HG02852 (cell line): Measurements from ENCODE around the gene CCM2L.

Experiments
- ATAC-seq: cut with Tn5 transposase; IDR thresholded peaks from one replicate; pipeline ENCODE4 v1.9.1; 2021; ENCODE audit warnings: mild to moderate bottlenecking, moderate library complexity; ENCODE audit not compliant: unreplicated experiment

Gene CCM2L

DNA sequence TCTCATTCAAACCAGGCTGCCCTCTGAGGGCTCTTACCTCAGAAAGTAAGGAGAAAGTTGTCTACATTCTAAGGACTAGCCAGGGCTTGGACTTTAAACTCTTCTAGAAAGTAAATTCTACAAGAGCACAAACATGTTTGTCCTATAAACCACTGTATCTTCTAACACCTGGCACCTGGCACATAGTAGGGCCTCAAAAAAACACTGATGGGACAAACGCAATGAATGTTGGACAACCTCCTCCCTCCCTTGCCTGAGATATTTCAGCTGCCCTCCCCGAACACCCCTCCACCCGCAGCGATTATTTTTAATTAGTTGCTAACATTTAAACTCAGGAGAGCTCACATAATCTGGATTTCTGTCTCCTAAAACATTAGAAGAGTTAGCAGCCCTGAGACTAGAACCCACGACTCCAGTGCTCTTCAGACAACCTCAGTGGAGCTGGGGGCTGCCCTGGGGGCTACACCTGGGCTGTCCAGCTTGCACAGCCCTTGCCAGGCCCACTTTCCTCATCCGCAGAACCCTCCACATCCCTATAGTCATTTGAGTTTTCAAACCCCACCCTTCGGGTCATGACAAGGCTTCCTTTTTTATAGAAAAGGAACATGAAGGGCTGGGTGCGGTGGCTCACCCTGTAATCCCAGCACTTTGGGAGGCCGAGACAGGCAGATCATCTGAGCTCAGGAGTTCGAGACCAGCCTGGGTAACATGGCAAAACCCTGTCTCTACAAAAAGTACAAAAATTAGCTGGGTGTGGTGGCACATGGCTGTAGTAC lies 46.7 kb downstream of the CCM2L start:
- ATAC-seq: no peak

DNA sequence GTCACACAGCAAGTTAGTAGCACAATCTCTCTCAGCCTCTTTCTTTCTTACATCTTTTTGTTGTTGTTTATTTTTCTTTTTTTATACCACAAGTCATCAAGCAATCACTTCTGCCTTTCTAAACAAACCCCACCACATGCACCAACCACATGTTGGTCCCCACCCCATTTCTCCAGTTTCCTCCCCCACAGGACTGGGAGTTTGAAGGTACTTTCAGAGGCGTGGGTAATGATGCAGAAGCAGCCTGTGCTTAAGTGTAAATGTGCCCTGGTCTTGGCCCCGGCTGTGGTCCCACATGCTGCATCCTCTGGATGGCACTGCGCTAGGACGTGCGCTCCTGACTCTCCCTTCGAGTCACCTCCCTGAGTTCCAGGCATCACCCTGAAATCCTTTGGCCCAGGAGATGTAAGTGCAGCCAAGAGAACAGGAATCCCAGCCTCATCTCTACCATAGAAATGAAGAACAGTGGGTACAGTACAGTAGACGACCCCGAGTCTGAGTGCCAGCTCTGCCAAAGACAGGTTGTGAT lies 47.5 kb downstream of the CCM2L start:
- no peak for ATAC-seq

DNA sequence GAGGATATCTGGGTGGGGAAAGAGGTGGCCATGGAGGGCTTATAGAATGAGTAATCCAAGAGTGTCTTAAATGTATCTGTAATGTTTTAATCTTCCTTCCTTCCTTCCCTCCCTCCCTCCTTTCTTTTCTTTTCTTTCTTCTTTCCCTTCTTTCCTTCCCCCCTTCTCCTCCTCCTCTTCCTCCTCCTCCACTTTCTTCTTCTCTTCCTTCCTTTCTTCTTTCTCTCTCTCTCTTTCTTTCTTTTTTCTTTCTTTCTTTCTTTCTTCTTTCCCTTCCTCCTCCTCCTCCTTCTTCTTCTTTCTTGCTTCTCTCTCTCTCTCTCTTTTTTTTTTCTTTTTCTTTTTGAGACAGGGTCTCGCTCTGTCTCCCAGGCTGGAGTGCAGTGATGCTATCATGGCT lies 49.0 kb downstream of the CCM2L start:
- no peak for ATAC-seq

DNA sequence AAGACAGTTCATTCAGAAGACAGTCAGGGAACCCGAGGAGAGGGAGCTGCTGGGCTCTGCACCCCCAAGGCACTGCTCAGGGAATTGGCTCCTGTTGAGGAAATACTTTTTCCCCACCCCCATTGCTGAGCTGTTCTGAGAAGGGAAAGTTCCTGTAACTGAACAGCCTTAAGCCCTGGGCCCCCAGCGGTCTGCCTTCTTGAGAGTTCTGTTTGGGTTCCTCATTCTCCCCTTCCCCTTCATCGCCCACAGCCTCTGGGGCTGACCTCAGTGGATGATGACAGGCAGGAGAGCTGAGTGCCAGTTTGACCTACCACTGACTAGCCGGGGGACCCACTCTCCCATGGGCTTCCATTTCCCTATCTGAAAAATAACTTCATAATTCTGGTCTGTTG lies 52.5 kb downstream of the CCM2L start:
- no peak for ATAC-seq

DNA sequence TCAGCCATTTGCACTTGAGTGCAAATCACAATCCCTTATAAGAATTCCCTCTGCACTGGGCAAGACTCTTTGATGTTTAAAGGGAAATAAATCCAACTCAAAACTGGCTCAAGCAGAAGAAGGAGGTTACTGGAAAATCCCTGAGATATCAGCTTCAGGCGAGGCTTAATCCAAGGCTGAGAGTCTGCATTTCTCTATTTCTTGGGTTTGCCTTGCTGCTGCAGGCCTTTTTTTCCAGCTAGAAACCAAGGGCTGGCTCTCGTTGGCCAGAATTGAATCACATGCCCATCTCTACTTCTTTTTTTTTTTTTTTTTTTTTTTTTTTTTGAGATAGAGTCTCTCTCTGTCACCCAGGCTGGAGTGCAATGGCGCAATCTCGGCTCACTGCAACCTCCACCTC lies 53.5 kb downstream of the CCM2L start:
- no peak for ATAC-seq

- ATAC-seq: no peak
Measured at GRCh38 chr20:32064667-32065066, 54.4 kb downstream of the CCM2L start.

DNA sequence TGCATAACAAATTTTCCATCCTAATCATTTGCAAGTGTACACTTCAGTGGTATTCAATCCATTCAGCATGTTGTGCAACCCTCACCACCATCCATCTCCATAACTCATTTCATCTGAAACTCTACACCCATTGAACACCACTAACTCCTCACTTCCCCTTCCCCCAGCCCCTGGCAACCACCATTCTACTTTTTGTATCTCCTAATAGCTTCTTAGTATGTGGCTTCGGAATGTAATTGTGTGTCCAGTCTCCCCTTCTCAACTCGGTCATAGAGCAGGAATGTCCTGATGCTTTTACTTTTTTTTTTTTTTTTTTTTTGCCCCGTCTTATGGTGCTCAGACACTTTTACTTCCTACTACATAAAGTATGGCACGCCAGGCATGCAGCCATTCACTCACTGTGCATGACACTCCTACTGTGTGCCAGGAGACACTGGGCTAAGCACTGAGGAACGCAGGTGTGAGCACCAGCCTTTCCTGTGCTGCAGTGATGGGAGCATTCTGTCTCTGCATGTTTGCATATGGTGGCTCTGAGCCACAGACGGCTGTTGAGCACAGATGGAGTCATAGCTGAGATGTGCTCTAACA lies 57.1 kb downstream of the CCM2L start:
- no peak for ATAC-seq

DNA sequence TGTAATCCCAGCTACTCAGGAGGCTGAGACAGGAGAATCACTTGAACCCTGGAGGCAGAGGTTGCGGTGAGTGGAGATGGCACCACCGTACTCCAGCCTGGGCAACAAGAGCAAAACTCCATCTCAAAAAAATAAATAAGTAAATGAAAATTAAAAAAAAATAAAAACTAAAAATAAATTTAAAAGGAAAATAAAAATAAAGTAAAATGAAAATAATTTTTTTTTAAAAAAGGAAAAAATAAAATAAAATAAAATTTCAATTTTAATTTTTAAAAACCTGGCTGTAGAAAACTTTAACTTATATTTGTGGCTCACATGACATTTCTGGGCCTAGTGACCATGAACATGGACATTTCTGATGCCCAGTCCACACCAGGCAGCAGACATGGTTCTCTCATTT lies 57.9 kb downstream of the CCM2L start:
- no peak for ATAC-seq

DNA sequence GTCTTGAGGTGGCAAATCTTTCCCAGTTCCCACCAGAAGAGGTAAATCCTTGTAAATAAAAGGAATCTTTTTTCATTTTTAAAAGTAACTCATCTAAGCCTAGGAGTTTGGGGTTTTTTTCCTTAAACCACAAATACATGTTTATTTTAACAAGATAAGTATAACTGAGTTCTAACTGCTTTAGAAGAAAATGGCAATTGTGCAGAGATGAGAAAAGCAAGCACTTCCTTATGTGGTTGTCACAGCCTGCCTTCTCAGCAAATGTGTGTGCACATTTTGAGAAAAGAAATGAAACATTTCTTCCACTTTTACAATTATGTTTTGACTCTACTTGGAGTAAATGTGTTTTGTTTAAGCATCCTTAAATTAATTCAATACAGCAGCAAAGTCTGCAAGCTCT lies 59.5 kb downstream of the CCM2L start:
- ATAC-seq: no peak

- no peak for ATAC-seq
Measured at GRCh38 chr20:32070282-32070681, 60.0 kb downstream of the CCM2L start.

DNA sequence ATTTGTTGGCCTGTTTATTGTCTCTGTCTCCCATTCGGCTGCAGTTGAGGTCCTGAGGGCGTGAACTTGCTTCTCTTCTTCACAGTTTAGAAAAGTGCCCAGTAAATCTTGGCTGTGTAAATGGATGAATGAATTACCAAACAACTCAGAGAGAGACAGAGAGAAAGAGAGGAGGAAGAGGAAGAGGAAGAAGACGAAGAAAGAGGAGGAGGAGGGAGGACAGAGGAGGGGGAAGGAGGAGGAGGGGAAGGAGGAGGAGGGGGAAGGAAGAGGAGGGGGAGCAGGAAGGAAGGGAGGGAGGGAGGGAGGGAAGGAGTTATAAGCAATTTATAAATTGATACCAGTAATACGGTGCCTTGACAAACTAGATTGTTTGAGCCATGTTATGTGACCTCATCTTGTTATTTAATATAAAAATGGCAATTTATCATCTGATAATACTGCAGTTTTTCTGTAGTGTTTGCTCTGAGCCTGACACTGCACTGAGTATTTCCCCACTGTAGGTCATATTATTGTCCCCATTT lies 60.5 kb downstream of the CCM2L start:
- no peak for ATAC-seq

DNA sequence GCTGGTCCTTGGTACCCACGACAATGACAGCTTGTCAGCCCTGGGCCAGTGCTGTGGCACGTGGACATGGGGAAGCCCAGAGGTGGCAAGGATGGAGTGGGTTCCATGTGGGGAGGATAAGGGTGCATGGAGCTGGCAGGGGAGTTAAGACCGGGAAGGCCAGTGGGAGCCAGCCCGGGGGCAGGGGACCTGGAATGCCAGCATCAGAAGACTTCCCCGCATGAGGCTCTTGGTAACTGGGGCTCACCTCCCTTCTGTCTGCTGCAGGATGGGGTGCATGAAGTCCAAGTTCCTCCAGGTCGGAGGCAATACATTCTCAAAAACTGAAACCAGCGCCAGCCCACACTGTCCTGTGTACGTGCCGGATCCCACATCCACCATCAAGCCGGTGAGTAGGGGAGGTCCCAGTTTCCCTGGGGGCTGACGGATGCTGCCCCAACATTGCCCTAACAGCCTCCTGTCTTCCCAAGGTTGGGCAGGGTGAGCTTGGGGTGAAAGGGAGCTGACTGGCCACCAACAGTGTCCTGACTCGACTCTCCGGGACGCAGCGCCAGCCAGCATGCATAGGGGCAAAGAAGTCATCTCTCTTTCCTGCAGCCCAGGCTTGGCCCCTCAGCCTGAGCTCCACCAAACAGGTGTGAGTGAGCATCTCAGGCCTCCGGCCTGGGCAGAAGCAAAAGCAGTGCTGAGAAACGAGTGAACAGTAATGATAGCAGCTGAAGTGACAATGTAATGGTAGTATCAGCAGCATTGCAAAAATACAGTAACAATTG lies 61.3 kb downstream of the CCM2L start:
- no peak for ATAC-seq

- no peak for ATAC-seq
Measured at GRCh38 chr20:32072168-32072750, 62.0 kb downstream of the CCM2L start.

DNA sequence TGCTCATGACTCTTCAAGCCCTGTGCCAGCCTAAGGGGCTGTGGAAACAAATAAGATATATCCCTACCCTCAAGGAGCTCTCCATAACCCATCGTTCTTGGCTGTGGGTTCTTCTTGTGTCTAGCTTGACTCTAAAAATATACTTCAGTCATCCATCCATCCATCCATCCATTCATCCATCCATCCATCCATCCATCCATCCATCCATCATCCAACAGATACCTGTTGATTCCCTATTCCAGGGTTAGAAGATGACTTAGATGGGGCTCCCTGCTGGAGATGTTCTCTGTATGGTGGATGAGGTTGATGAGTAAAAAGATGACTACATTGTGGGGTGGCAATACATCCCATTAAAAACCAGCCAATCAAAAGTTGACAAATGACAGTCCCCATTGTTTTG lies 65.3 kb downstream of the CCM2L start:
- ATAC-seq: no peak

DNA sequence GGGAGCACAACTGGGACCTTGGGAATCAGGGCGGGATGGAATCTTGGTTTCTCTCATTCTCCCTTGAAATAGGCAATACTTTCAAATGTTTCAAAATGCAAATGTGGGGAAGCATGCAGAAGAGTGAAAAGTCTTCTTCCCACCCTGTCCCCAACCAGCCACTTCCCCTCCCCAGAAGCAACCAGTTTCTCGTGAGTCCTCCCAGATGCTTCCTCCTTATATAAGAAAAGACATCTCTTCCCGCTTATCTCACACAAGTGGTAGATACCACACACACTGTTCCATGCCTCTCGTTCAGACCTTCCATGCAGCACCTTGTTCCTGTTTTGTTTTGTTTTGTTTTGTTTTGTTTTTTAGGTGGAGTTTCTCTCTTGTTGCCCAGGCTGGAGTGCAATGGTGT lies 67.0 kb downstream of the CCM2L start:
- no peak for ATAC-seq

- no peak for ATAC-seq
Measured at GRCh38 chr20:32078322-32078721, 68.1 kb downstream of the CCM2L start.

DNA sequence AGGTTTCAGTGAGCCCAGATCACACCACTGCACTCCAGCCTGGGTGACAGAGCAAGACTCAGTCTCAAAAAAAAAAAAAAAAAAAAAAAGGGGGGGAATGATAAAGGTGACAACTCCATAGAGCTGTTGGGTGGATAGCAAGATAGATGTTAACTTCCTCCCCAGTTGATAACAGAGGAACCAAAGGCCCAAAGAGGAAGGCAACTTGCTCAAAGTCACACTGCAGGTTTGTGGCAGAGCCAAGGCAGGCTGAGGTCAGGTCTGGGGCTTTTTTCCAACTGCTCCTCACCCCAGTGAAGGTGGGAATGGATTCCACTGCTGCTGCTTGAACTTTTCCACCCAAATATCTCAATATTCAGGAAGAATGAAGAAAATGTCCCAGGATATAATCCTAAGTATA lies 68.6 kb downstream of the CCM2L start:
- no peak for ATAC-seq

DNA sequence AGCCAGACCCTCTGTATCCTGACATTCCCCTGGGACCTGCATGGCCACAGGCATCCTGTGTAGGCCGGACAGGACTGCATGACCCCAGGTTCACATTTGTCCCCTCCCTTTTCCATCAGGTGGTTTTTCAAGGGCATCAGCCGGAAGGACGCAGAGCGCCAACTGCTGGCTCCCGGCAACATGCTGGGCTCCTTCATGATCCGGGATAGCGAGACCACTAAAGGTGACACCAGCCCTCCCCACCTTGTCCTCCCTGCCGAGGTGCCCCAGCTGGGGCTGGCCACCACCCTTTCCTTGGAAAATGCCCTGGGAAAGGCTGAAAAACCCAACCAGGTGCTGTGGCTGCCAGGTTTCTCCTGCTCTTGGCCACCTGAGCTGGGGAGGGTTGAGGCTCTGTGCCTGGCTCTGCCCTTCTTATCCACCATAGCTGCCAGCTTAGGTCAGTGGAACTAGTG lies 69.4 kb downstream of the CCM2L start:
- ATAC-seq: no peak

DNA sequence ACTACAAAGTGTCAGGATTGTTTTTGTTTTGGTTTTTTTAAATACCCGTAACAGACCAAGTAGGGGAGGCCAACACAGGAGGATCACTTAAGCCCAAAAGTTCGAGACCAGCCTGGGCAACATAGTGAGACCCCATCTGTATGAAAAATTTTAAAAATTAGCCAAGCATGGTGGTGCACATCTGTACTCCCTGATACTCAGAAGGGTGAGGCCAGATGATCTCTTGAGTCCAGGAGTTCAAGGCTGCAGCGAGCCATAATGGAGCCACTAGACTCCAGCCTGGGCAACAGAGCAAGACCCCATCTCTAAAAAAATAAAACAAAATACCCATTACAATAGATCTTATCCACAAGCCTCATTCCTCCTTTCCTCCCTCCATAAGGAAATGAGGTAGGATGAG lies 70.5 kb downstream of the CCM2L start:
- no peak for ATAC-seq
